Activated CD8-positive, alpha-beta T cell treated with anti-CD3 and anti-CD28 coated beads, Interleukin-2, amount 10 ng/mL, durations not matched to agents 7 days and 5 days (primary cell): ENCODE data around the gene EDA. TPM values are rescaled to one million over a fixed set of nuclear protein-coding genes. Genes with fewer than 3 reads are reported as not detected.

Source experiments
- microRNA-seq: library from miRNA; unstranded; fragments of <30 nt; microRNA quantifications from one replicate; pipeline ENCODE4 v1.2.0, GENCODE V29; 2022
- total RNA-seq, 2 experiments: library from RNA; stranded (reverse); gene quantifications; one replicate each; pipeline ENCODE4 v1.2.3, GENCODE V29; 2021

The EDA gene
- total RNA-seq, 2 experiments from 2014 or later = 0.53 to 0.76 TPM

Small RNAs within 50 kb of the gene (microRNA-seq; reads per million reads assigned to microRNA genes)
- 5.2 reads per million for gene MIR676

Other genes with a start within 250 kb of the EDA start
- not detected for gene NALF2, start 111.8 kb upstream of the EDA start, total RNA-seq